DOHH2 (cell line): ENCODE measurements around the gene IPO11.
"Not testable (repeated sequence)": the region's sequence is repeated elsewhere in the genome, so short reads cannot be mapped to it uniquely, and the experiment has no call there.

ENCODE experiments used
- H3F3A ChIP-seq: fragments of 200-600 bp; sonication (generic), shearing (Covaris generic); 2 replicates; pipeline ENCODE4 v1.6.0; 2016; ENCODE audit warnings: antibody characterized with exemption, mild to moderate bottlenecking; ENCODE audit not compliant: control insufficient read depth, insufficient read depth
- H3K27ac ChIP-seq: fragments of 200-600 bp; sonication (generic); 2 replicates; pipeline ENCODE4 v1.5.1; 2014; ENCODE audit warnings: low read depth, mild to moderate bottlenecking, low read length, moderate library complexity
- H3K27me3 ChIP-seq: fragments of 200-600 bp; sonication (generic); 2 replicates; pipeline ENCODE4 v1.6.1; 2014; ENCODE audit warnings: mild to moderate bottlenecking, low read length, mixed read lengths; ENCODE audit not compliant: control insufficient read depth
- H3K36me3 ChIP-seq: fragments of 200-600 bp; sonication (generic); 2 replicates; pipeline ENCODE4 v1.6.1; 2014; ENCODE audit warnings: mild to moderate bottlenecking, low read length, moderate library complexity, mixed read lengths; ENCODE audit not compliant: control insufficient read depth
- H3K4me1 ChIP-seq: fragments of 200-600 bp; sonication (generic); 2 replicates; pipeline ENCODE4 v1.6.1; 2014; ENCODE audit warnings: mild to moderate bottlenecking, low read length, mixed read lengths; ENCODE audit not compliant: control insufficient read depth
- H3K4me2 ChIP-seq: fragments of 200-600 bp; sonication (generic); 2 replicates; pipeline ENCODE4 v1.6.0; 2014; ENCODE audit warnings: mild to moderate bottlenecking, low read length, moderate library complexity
- H3K4me3 ChIP-seq: fragments of 200-600 bp; sonication (generic); 2 replicates; pipeline ENCODE4 v1.5.1; 2014; ENCODE audit warnings: mild to moderate bottlenecking, low read length, mixed read lengths
- H3K79me2 ChIP-seq: fragments of 200-600 bp; sonication (generic); 2 replicates; pipeline ENCODE4 v1.6.1; 2014; ENCODE audit warnings: mild to moderate bottlenecking, low read length, mixed read lengths; ENCODE audit not compliant: control insufficient read depth
- H3K9me2 ChIP-seq: fragments of 200-600 bp; sonication (generic); replicated peaks from 2 replicates; pipeline ENCODE4 v1.6.1; 2014; ENCODE audit warnings: mild to moderate bottlenecking, low read length, mixed read lengths; ENCODE audit not compliant: control insufficient read depth
- H3K9me3 ChIP-seq: fragments of 200-600 bp; sonication (generic); 2 replicates; pipeline ENCODE4 v1.6.1; 2014; ENCODE audit warnings: antibody characterized with exemption, low read length, mixed read lengths; ENCODE audit not compliant: control insufficient read depth, insufficient read depth
- H4K20me1 ChIP-seq: fragments of 200-600 bp; sonication (generic); 2 replicates; pipeline ENCODE4 v1.6.0; 2014; ENCODE audit warnings: low read depth, mild to moderate bottlenecking, antibody characterized with exemption, low read length, moderate library complexity; ENCODE audit not compliant: control insufficient read depth, insufficient read depth
- CTCF ChIP-seq: fragments of 200-600 bp; sonication (generic); IDR thresholded peaks from one replicate; pipeline ENCODE4 v1.5.1; 2014; ENCODE audit warnings: antibody characterized with exemption, mild to moderate bottlenecking, low read depth, low read length; ENCODE audit not compliant: poor library complexity, severe bottlenecking
- EZH2phosphoT487 ChIP-seq: fragments of 200-600 bp; sonication (generic); IDR thresholded peaks from 2 replicates; pipeline ENCODE4 v1.6.1; 2017; ENCODE audit warnings: borderline replicate concordance, mild to moderate bottlenecking, antibody characterized with exemption, low read length, moderate library complexity, mixed read lengths

The IPO11 gene

GRCh38 chr5:62509806-62510205, 97.2 kb downstream of the IPO11 start:
- no peak overlapping the region for H3K4me3 ChIP-seq
- no peaks in the 10 kb centered on the region for H3F3A ChIP-seq
- peaks cover 14% of the 10 kb centered on the region for H3K4me1 ChIP-seq
- H3K36me3 ChIP-seq = peaks cover 40% of the 10 kb centered on the region
- no peaks in the 10 kb centered on the region for H3K79me2 ChIP-seq
- H4K20me1 ChIP-seq = no peaks in the 10 kb centered on the region
- TF ChIP-seq EZH2phosphoT487 (no peak), CTCF (no peak)
- H3K9me3 ChIP-seq = no peaks in the 10 kb centered on the region
- H3K27ac ChIP-seq = no peak overlapping the region
- H3K9me2 ChIP-seq = no peaks in the 10 kb centered on the region
- H3K4me2 ChIP-seq = no peak overlapping the region
- H3K27me3 ChIP-seq = no peaks in the 10 kb centered on the region

GRCh38 chr5:62513085-62513484, 100.5 kb downstream of the IPO11 start:
- not testable (repeated sequence) for H3K4me1 ChIP-seq

GRCh38 chr5:62514510-62515119, 102.1 kb downstream of the IPO11 start:
- no peaks in the 10 kb centered on the region for H3K27me3 ChIP-seq
- peaks cover 29% of the 10 kb centered on the region for H3K36me3 ChIP-seq
- H3K79me2 ChIP-seq = no peaks in the 10 kb centered on the region
- H3K4me1 ChIP-seq = no peaks in the 10 kb centered on the region
- no peak overlapping the region for H3K4me2 ChIP-seq
- H4K20me1 ChIP-seq = no peaks in the 10 kb centered on the region
- no peaks in the 10 kb centered on the region for H3F3A ChIP-seq
- no peak for TF ChIP-seq CTCF
- TF ChIP-seq EZH2phosphoT487 = no peak
- H3K4me3 ChIP-seq = no peak overlapping the region
- H3K9me2 ChIP-seq = no peaks in the 10 kb centered on the region
- no peaks in the 10 kb centered on the region for H3K9me3 ChIP-seq
- no peak overlapping the region for H3K27ac ChIP-seq

More at GRCh38 chr5:62513085-62513484, 100.5 kb downstream of the IPO11 start:
- H3K4me2 ChIP-seq, H3K4me3 ChIP-seq, H3K79me2 ChIP-seq, H3K27ac ChIP-seq, H4K20me1 ChIP-seq, H3K9me2 ChIP-seq, H3F3A ChIP-seq, H3K27me3 ChIP-seq, H3K9me3 ChIP-seq: not testable (repeated sequence)
- H3K36me3 ChIP-seq = peaks cover 34% of the 10 kb centered on the region

GRCh38 chr5:62520812-62521211, 108.2 kb downstream of the IPO11 start:
- H3K27me3 ChIP-seq, H3K9me2 ChIP-seq, H3K4me3 ChIP-seq, H3F3A ChIP-seq, H4K20me1 ChIP-seq, H3K4me2 ChIP-seq, H3K27ac ChIP-seq, H3K79me2 ChIP-seq, H3K9me3 ChIP-seq, H3K4me1 ChIP-seq: not testable (repeated sequence)
- H3K36me3 ChIP-seq = peaks cover 29% of the 10 kb centered on the region
